ENCODE data around the gene ZNF778. TPM values are rescaled to one million over a fixed set of nuclear protein-coding genes. Genes with fewer than 3 reads are reported as not detected.
"Not testable (repeated sequence)": the region's sequence is repeated elsewhere in the genome, so short reads cannot be mapped to it uniquely, and the experiment has no call there.

ZNF778 gene
- total RNA-seq, 2 donors from 2014 or later: 13.0 to 16.3 TPM

DNA sequence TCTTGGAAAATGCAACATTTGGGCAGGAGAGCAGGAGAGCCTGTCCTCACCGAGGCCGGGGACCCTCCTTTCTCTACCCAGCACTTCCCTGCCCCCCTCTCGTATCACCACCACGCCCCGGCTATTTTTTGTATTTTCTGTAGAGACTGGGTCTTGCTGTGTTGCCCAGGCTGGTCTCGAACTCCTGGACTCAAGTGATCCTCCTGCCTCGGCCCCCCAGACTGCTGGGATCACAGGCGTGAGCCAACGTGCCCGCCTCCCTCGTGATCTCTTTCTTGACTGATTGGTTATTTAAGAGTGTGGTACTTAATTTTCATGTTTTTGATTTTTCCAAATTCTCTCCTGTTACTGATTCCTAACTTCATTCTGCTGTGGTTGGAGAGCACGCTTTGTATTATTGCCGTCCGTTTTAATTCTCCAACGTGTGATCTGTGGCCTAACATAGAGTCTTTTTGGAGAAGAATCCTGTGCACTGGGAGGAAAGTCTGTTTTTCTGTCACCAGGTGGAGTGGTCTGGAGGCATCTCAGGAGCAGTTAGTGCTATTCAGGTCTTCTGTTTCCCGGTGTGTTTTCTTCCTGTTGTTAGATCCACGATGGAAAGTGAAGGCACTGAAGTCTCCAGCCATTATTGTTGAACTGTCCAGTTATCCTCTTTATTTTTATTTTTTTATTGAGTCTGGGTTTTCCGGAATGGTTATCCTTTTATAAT, 40.4 kb downstream of the ZNF778 start:
- H3K9ac ChIP-seq (ENCODE audit: extremely low read depth, low read length, poor library complexity, severe bottlenecking): no peak overlapping the region
- H3K4me3 ChIP-seq (ENCODE audit: low read length): no peak overlapping the region
- no peak for DNase-seq
- H3K4me1 ChIP-seq (ENCODE audit: control insufficient read depth, insufficient read depth, low read length): no peaks in the 10 kb centered on the region
- H3K27ac ChIP-seq (ENCODE audit: low read depth, low read length): no peak overlapping the region
- peaks cover 2% of the 10 kb centered on the region for H3K9me3 ChIP-seq (ENCODE audit: control insufficient read depth, low read length)
- Mint-ChIP-seq H3K27ac (no peak overlapping the region), H3K27me3 (ENCODE audit: insufficient read depth) (peaks cover 41% of the 10 kb centered on the region), H3K4me1 (no peaks in the 10 kb centered on the region), H3K36me3 (ENCODE audit: low read depth) (peaks cover 4% of the 10 kb centered on the region), H3K4me3 (peak overlapping the region; percentile 50), H3K9me3 (peaks cover 8% of the 10 kb centered on the region)
- TF ChIP-seq, protein P1, sequence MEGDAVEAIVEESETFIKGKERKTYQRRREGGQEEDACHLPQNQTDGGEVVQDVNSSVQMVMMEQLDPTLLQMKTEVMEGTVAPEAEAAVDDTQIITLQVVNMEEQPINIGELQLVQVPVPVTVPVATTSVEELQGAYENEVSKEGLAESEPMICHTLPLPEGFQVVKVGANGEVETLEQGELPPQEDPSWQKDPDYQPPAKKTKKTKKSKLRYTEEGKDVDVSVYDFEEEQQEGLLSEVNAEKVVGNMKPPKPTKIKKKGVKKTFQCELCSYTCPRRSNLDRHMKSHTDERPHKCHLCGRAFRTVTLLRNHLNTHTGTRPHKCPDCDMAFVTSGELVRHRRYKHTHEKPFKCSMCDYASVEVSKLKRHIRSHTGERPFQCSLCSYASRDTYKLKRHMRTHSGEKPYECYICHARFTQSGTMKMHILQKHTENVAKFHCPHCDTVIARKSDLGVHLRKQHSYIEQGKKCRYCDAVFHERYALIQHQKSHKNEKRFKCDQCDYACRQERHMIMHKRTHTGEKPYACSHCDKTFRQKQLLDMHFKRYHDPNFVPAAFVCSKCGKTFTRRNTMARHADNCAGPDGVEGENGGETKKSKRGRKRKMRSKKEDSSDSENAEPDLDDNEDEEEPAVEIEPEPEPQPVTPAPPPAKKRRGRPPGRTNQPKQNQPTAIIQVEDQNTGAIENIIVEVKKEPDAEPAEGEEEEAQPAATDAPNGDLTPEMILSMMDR (conservative IDR thresholded peaks at IDR 0.05): peak; percentile 55
- 90% methylated on average over 14 to 18 of the region's 18 CpGs for WGBS, 2 experiments (ENCODE audit: insufficient coverage in 1 of 2, insufficient read length in 1 of 2)
- no peaks in the 10 kb centered on the region for H3K27me3 ChIP-seq (ENCODE audit: control insufficient read depth, insufficient read depth, low read length, poor library complexity, severe bottlenecking)
- no peaks in the 10 kb centered on the region for H3K36me3 ChIP-seq (ENCODE audit: control insufficient read depth, insufficient read depth, low read length)

DNA sequence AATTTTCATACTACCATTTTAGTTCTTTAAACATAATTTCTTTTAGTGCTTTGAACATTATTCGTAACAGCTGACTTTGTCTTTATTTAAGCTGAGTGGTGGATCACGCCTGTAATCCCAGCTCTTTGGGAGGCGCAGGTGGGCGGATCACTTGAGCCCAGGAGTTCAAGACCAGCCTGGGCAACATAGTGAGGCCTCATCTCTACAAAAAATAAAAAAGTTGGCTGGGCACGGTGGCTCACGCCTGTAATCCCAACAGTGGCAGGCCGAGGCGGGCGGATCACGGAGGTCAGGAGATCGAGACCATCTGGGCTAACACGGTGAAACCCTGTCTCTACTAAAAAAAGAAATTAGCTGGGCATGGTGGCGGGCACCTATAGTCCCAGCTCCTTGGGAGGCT, 42.4 kb downstream of the ZNF778 start:
- WGBS, 2 experiments (ENCODE audit: insufficient coverage in 1 of 2, insufficient read length in 1 of 2): 95 to 99% methylated on average over 13 of the region's 13 CpGs
- not testable (repeated sequence) for H3K36me3 Mint-ChIP-seq (ENCODE audit: low read depth); H3K27ac Mint-ChIP-seq; H3K9ac ChIP-seq (ENCODE audit: extremely low read depth, low read length, poor library complexity, severe bottlenecking); H3K4me1 ChIP-seq (ENCODE audit: control insufficient read depth, insufficient read depth, low read length); H3K4me1 Mint-ChIP-seq; H3K27ac ChIP-seq (ENCODE audit: low read depth, low read length); H3K36me3 ChIP-seq (ENCODE audit: control insufficient read depth, insufficient read depth, low read length); H3K27me3 ChIP-seq (ENCODE audit: control insufficient read depth, insufficient read depth, low read length, poor library complexity, severe bottlenecking); DNase-seq; H3K4me3 ChIP-seq (ENCODE audit: low read length); H3K9me3 ChIP-seq (ENCODE audit: control insufficient read depth, low read length); H3K4me3 Mint-ChIP-seq
- H3K27me3 Mint-ChIP-seq (ENCODE audit: insufficient read depth): peaks cover 36% of the 10 kb centered on the region
- H3K9me3 Mint-ChIP-seq: peaks cover 15% of the 10 kb centered on the region

DNA sequence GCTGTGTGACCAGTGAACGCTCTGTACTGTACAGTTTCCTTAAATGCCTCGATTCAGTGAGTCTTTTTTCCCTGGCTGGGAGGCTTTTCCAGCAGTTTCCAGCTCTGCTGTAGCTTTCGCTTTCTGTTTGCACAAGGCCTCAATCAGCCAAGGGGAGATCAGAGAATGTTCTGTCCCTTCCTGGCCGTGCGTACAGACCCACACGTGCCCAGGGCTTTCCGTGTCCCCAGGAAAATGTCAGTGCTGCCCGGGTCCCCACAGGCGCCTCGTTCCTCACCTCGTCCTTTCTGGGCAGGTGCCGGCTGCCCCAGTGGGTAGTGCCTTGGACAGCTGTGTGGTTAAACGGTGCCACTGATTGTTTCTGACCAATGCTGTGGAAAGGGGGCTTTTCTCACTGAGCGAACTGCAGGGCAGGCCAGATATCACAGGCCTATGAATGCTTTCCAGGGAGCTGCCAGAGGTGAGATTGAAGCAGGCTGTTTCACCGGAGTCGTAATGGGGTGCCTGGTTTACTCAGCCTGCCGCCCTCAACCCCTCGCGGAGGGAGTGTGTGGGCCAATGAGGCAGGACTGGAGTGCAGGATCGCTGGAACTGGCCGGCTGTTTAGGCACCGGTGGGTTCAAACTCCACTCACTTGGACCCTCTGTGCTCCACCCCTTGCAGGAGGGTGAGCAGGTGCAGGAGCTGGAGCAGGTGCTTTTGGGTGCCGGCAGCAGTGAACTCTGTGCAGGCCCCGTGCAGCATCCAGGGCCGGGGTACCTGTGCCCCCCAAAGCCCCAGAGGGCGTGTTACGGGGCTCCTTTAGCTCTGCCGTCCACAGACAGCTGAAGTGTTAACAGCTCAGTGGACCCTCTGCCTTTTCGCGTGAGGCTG, 44.4 kb downstream of the ZNF778 start:
- Mint-ChIP-seq H3K27ac (no peak overlapping the region), H3K36me3 (ENCODE audit: low read depth) (peaks cover 13% of the 10 kb centered on the region), H3K27me3 (ENCODE audit: insufficient read depth) (peaks cover 19% of the 10 kb centered on the region), H3K4me1 (no peaks in the 10 kb centered on the region), H3K9me3 (peaks cover 13% of the 10 kb centered on the region), H3K4me3 (no peak overlapping the region)
- no peaks in the 10 kb centered on the region for H3K27me3 ChIP-seq (ENCODE audit: control insufficient read depth, insufficient read depth, low read length, poor library complexity, severe bottlenecking)
- TF ChIP-seq, protein P1 (conservative IDR thresholded peaks at IDR 0.05): no peak
- WGBS, 2 experiments (ENCODE audit: insufficient coverage in 1 of 2, insufficient read length in 1 of 2): 93 to 95% methylated on average over 15 to 30 of the region's 30 CpGs
- H3K9ac ChIP-seq (ENCODE audit: extremely low read depth, low read length, poor library complexity, severe bottlenecking): no peak overlapping the region
- H3K4me3 ChIP-seq (ENCODE audit: low read length): no peak overlapping the region
- H3K36me3 ChIP-seq (ENCODE audit: control insufficient read depth, insufficient read depth, low read length): peaks cover 4% of the 10 kb centered on the region
- no peak for DNase-seq
- H3K9me3 ChIP-seq (ENCODE audit: control insufficient read depth, low read length): peaks cover 4% of the 10 kb centered on the region
- H3K27ac ChIP-seq (ENCODE audit: low read depth, low read length): no peak overlapping the region
- H3K4me1 ChIP-seq (ENCODE audit: control insufficient read depth, insufficient read depth, low read length): no peaks in the 10 kb centered on the region
